Measurements from ENCODE around the gene SCRN3.
"Not testable (repeated sequence)": the region's sequence is repeated elsewhere in the genome, so short reads cannot be mapped to it uniquely, and the experiment has no call there.

The SCRN3 gene

DNA sequence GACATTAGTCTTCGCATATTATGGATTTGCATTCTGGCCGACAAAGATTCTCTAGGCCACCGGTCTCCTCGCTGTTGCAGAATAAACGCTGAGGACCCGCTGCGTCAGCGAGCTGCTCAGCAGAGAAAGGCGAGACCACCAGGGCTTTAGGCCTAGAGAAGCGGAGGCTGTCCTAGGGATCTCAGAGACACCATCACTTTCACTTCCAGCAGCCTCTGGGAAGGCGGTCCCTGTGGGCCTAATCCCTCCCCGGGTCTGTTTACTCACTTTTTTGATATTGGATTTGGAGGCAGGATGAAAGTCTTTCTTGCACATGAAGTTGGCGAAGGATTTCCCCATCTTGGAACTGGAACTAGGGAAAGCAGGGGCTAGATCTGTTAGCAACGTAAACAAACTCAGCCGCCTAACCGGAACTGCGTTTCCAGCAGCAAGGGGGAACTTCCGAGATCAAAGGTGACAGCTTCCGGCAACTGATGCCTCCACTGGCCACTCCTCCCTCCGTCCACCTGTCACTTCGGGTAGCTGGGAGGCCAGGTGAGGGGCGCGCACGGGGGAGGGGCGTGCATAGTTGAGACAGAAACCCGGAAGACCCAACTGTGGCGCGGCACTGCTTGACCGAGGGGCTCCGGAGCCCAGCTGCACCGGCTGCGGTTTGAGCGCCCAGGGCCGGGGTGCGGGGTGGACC, at the start of gene SCRN3:
Gene SCRN3 (plus strand): TSS at position 447 of the 685 bp plus-strand sequence. CDS start 2,554 bp downstream, outside the sequence.
- DNase-seq (ENCODE audit: low read depth): peak; percentile 51

- DNase-seq (ENCODE audit: low read depth): no peak
Measured at GRCh38 chr2:174350018-174350417, 45.5 kb upstream of the SCRN3 start.

- no peak for DNase-seq (ENCODE audit: low read depth)
Measured at GRCh38 chr2:174350593-174351181, 44.8 kb upstream of the SCRN3 start.

DNA sequence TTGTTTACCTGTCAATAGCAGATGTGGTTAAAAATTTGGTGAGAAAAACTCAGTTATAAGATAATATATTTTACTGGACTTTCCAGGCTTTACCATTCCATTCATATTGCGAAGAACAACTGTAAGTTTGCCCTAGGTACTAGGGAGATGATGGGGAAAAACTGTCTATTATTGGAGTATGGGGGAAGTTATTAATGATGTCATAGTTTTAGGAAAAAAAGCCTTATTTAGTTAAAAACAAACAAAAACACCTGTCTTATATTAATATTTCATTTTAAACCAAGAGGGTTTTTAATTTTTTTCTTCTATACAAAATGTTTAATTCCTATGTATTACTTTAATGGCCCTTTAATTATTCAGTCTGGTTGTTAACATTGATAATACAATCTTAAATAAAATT, 42.5 kb upstream of the SCRN3 start:
- DNase-seq (ENCODE audit: low read depth): no peak

DNA sequence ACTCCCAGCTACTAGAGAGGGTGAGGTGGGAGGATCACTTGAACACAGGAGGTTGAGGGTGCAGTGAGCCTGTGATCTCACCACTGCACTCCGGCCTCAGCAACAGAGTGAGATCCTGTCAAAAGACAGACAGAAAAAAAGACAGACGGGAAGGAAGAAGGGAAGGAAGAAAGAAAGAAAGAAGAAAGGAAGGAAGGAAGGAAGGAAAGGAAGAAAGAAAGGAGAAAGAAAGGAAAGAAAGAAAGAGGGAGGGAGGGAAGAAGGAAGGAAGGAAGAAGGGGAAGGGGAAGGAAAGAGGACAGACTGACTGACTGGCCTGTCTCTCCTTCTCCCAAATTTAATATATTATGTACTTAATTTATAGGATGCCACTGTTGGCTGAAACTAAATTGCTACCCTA, 39.2 kb upstream of the SCRN3 start:
- DNase-seq (ENCODE audit: low read depth): no peak

DNA sequence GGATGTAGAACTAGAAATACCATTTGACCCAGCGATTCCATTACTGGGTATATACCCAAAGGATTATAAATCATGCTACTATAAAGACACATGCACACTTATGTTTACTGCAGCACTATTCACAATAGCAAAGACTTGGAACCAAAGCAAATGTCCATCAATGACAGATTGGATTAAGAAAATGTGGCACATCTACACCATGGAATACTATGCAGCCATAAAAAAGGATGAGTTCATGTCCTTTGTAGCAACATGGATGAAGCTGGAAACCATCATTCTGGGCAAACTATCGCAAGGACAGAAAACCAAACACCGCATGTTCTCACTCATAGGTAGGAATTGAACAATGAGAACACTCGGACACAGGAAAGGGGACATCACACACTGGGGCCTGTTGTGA, 35.9 kb upstream of the SCRN3 start:
- DNase-seq (ENCODE audit: low read depth): not testable (repeated sequence)

- DNase-seq (ENCODE audit: low read depth): no peak
Measured at GRCh38 chr2:174362949-174363348, 32.6 kb upstream of the SCRN3 start.

DNA sequence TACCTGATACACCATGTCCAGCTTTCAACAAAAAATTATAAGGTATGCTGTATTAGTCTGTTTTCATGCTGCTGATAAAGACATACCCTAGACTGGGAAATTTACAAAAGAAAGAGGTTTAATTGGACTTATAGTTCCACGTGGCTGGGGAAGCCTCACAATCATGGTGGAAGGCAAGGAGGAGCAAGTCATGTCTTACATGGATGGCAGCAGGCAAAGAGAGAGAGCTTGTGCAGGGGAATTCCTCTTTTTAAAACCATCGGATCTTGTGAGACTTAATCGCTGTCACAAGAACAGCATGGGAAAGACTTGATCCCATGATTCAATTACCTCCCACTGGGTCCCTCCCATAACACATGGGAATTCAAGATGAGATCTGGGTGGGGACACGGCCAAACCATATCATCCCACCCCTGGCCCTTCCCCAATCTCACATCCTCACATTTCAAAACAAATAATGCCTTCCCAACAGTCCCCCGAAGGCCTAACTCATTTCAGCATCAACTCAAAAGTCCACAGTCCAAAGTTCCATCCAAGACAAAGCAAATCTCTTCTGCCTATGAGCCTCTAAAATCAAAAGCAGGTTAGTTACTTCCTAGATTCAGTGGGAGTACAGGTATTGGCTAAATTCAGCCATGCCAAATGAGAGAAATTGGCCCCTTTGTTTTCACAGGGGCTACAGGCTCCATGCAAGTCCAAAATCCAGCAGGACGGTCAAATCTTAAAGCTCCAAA, 31.9 kb upstream of the SCRN3 start:
- DNase-seq (ENCODE audit: low read depth): not testable (repeated sequence)

DNA sequence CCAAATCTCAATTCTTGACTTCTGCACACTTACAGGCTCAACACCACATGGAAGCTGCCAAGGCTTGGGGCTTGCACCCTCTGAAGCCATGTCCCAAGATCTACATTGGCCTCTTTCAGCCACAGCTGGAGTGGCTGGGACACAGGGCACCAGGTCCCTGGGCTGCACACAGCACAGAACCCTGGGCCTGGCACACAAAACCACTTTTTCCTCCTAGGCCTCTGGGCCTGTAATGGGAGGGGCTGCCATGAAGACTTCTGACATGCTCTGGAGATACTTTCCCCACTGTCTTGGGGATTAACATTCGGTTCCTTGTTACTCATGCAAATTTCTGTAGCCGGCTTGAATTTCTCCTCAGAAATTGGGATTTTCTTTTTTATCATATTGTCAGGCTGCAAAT, 30.9 kb upstream of the SCRN3 start:
- no peak for DNase-seq (ENCODE audit: low read depth)

DNA sequence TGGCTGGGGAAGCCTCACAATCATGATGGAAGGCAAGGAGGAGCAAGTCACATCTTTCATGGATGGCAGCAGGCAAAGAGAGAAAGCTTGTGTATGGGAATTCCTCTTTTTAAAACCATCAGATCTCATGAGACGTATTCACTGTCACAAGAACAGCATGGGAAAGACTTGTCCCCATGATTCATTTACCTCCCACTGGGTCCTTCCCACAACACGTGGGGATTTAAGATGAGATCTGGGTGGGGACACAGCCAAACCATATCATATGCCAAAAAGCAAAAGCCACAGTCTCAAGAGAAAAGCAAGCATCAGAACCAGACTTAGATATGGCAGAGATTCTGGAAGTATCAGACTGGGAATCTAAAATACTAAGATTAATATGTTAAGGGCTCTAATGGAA, 30.0 kb upstream of the SCRN3 start:
- no peak for DNase-seq (ENCODE audit: low read depth)

DNA sequence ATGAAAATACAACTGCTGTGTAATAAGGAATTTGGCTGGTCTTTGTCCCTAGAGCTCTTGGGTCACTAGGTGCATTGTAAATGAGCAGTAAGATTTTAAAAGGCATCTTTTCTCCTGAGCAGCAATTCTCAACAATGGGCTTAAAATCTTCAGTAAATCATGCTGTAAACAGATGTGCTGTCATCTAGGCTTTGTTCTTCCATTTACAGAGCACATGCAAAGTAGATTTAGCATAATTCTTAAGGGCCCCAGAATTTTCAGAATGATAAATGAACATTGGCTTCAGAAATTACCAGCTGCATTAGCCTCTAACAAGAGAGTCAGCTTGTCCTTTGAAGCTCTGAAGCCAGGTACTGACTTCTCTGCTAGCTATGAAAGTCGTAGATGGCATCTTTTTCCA, 26.8 kb upstream of the SCRN3 start:
- DNase-seq (ENCODE audit: low read depth): no peak

DNA sequence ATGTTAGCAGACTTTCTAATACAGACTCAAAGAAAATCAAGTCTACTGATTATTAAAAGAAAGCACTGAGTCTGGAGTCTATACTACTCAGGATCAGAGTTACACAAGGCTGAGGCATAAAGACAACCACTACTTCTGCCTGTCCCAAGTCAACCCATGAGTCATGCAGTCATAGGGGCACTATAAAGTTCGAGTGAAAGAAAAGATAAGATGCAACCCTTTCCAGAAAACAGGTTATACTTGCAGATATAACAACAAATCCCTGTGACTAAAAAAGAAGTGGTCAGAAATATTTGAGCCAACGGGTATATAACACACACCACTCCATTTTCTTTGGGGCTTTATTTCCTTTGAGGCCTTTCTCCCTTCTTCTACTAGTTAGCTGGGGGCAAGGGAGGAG, 18.6 kb upstream of the SCRN3 start:
- DNase-seq (ENCODE audit: low read depth): no peak

DNA sequence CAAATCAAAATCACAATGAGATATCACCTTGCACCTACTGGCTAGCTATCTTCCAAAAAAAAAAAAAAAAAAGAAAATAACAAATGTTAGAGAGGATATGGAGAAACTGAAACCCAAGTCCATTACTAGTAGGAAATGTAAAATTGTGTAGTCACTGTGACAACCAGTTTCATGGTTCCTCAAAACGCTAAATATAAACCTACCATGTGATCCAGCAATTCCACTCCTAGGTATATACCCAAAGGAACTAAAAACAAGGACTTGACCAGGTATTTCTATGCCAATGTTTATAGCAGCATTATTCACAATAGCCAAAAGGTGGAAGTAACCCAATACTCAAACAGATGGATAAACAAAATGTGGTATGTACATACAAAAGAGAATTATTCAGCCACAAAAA, 11.7 kb upstream of the SCRN3 start:
- DNase-seq (ENCODE audit: low read depth): no peak

DNA sequence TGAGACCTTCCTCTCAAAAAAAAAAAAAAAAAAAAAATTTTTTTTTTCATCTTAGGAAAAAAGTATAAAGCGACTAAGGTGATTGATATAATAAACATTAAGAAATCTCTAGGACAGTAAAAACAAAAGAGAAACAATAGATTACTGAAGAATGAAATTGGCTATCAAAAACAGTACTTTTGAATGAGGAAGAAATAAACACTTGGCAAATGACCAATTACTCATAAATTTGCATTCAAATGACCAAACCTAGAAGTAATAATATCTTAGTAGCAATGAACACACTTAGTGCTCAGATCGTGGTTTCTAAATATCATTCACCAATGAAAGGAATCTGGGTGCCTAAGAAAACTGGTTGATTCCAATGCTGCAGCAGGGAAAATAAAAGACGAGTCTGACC, 10.3 kb upstream of the SCRN3 start:
- no peak for DNase-seq (ENCODE audit: low read depth)

- DNase-seq (ENCODE audit: low read depth): not testable (repeated sequence)
Measured at GRCh38 chr2:174388706-174389105, 6.8 kb upstream of the SCRN3 start.

DNA sequence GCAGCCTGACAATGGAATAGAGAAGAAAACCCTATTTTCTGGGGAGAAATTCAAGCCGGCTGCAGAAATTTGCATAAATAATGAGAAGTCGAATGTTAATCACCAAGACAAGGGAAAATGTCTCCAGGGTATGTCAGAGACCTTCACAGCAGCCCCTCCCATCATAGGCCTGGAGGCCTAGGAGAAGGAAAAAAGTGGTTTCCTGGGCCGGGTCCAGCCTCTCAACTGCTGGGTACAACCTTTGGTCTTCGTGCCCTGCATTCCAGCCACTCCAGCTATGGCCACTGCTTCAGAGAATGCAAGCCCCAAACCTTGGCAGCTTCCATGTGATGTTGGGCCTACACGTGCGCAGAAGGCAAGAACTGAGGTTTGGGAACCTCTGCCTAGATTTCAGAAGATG, 6.0 kb upstream of the SCRN3 start:
- no peak for DNase-seq (ENCODE audit: low read depth)

- not testable (repeated sequence) for DNase-seq (ENCODE audit: low read depth)
Measured at GRCh38 chr2:174390303-174390702, 5.2 kb upstream of the SCRN3 start.

DNA sequence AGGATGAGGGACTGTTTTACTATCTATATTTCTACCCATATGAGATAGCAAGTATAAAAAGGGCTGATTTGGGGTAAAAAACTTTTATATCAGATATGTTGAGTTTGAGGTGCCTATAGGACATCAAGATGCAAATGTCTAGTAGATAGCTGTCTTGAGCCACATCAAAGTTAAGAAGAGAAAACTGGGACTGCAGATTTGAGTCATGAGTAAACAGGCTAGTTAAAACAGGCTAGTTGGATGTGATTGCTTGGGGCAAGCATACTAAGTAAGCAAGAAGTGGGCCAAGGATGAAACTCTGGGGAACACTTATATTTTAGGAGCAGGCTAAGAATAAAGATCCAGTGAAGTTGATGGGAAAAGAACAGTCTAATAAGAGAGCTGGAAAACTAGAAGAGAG, 2.8 kb upstream of the SCRN3 start:
- no peak for DNase-seq (ENCODE audit: low read depth)

- no peak for DNase-seq (ENCODE audit: low read depth)
Measured at GRCh38 chr2:174395969-174396630, 570 bp downstream of the SCRN3 start.

DNA sequence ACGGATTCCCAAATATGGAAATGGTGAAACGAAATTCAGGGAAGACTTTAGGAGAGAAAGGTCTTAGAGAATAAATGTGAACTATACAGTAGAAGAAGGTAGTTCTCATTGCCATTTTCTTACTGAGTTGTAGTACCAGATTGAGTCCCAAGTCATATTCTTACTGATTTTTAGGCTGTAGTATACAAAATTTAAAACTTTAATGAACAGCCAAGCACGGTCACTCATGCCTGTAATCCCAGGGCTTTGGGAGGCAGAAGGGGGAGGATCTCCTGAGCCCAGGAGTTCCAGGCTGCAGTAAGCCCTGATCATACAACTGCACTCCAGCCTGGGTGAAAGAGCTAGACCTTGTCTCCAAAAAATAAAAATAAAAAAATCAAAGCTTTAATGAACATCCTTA, 2.2 kb downstream of the SCRN3 start:
- DNase-seq (ENCODE audit: low read depth): no peak

DNA sequence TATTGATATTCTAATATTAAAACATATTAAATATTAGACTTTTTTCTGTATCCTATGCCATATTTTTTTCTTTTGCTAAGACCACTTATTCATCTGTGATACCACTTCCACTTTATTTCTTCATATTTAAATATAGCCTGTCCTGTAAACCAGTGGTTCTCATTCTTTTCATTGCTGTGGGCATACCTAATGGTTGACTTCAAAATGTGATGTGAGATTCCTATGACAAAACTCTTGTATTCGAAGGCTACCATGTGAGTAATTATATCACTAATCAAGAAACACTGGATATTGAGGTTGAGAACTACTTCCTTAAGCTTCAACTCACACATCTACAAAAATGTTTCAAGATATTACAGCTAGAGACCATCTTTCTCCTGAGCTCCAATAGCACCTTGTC, 3.6 kb downstream of the SCRN3 start:
- DNase-seq (ENCODE audit: low read depth): no peak

- DNase-seq (ENCODE audit: low read depth): no peak
Measured at GRCh38 chr2:174400853-174401252, 5.3 kb downstream of the SCRN3 start.

- no peak for DNase-seq (ENCODE audit: low read depth)
Measured at GRCh38 chr2:174403628-174404027, 8.1 kb downstream of the SCRN3 start.

All from activated T-cell treated with anti-CD3 and anti-CD28 coated beads for 1 hour (primary cell).